Fibroblast of the aortic adventitia (primary cell): ENCODE measurements around the gene FMNL2. TPM values are rescaled to one million over a fixed set of nuclear protein-coding genes. Genes with fewer than 3 reads are reported as not detected.

ENCODE experiments used
- DNase-seq: peaks from one replicate; pipeline ENCODE4 v3.0.0-alpha.2; 2010; ENCODE audit warnings: low read depth
- H3K4me3 ChIP-seq: 2 replicates; pipeline ENCODE4 v1.5.1; 2011; ENCODE audit warnings: low read depth, mild to moderate bottlenecking, control low read depth, low read length, moderate library complexity
- total RNA-seq: library from RNA; depleted of rRNA; stranded (reverse); fragments of >200 nt; gene quantifications from 2 replicates; pipeline ENCODE4 v1.2.3, GENCODE V29; 2012; ENCODE audit warnings: low replicate concordance
- TF ChIP-seq, protein P1 (sequence below): IDR thresholded peaks from 2 replicates; pipeline ENCODE4 v1.5.1; 2011; ENCODE audit warnings: mild to moderate bottlenecking, low read length, control low read depth, inconsistent platforms; ENCODE audit not compliant: insufficient read depth

FMNL2 gene
- total RNA-seq, 1 donor, result 23.6 TPM

GRCh38 chr2:152572031-152572430 lies 237.1 kb downstream of the FMNL2 start:
- no peak for DNase-seq
- H3K4me3 ChIP-seq, result no peak overlapping the region
- TF ChIP-seq, protein P1, sequence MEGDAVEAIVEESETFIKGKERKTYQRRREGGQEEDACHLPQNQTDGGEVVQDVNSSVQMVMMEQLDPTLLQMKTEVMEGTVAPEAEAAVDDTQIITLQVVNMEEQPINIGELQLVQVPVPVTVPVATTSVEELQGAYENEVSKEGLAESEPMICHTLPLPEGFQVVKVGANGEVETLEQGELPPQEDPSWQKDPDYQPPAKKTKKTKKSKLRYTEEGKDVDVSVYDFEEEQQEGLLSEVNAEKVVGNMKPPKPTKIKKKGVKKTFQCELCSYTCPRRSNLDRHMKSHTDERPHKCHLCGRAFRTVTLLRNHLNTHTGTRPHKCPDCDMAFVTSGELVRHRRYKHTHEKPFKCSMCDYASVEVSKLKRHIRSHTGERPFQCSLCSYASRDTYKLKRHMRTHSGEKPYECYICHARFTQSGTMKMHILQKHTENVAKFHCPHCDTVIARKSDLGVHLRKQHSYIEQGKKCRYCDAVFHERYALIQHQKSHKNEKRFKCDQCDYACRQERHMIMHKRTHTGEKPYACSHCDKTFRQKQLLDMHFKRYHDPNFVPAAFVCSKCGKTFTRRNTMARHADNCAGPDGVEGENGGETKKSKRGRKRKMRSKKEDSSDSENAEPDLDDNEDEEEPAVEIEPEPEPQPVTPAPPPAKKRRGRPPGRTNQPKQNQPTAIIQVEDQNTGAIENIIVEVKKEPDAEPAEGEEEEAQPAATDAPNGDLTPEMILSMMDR, result no peak

DNA sequence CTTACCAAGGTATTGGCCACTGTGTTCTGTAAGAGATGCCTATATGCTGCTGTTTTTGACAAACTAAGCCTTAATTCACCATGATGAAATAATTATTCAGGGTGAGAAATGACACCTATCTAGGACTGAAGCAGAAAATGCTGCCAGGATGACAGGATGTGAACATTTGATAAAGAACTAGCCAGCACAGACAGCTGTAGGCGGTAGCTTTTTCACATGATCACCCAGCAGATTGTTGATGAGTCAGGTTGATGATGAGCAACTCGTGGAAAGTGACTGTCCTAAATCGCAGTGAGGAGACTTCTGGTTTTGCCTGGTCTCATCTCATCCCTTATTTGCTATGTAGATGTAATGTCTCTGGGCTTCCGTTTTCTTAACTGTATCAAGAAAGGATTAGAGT lies 238.2 kb downstream of the FMNL2 start:
- DNase-seq, result peak; percentile 39
- no peak overlapping the region for H3K4me3 ChIP-seq
- TF ChIP-seq, protein P1, result no peak

- TF ChIP-seq, protein P1, result no peak
- peak; percentile 47 for DNase-seq
- no peak overlapping the region for H3K4me3 ChIP-seq
These were observed 242.6 kb downstream of the FMNL2 start for GRCh38 chr2:152577579-152577978.

DNA sequence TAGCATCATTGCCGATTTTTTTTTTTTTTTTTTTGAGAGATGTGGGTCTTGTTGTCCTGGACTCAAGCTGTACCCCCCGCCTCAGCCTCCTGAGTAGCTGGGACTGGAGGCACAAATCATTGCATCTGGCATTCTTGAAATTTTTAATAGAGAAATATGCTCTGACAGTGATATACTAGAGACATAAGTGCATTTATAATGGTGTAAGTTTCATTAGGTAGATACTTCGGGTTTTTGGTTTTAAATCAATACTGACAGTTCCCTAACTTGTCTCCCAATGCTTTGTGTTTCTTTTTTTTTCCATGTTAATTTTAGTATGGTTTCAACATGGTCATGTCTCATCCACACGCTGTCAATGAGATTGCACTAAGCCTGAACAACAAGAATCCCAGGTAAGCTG lies 243.6 kb downstream of the FMNL2 start:
- TF ChIP-seq, protein P1, result no peak
- DNase-seq, result no peak
- H3K4me3 ChIP-seq, result no peak overlapping the region

GRCh38 chr2:152580714-152581113 lies 245.7 kb downstream of the FMNL2 start:
- TF ChIP-seq, protein P1, result no peak
- H3K4me3 ChIP-seq, result no peak overlapping the region
- peak; percentile 53 for DNase-seq

- TF ChIP-seq, protein P1, result no peak
- DNase-seq, result no peak
- H3K4me3 ChIP-seq, result no peak overlapping the region
These were observed 246.4 kb downstream of the FMNL2 start for GRCh38 chr2:152581360-152581759.

GRCh38 chr2:152582081-152582480 lies 247.1 kb downstream of the FMNL2 start:
- DNase-seq, result no peak
- H3K4me3 ChIP-seq, result no peak overlapping the region
- TF ChIP-seq, protein P1, result no peak
